Stimulated activated CD4-positive, alpha-beta T cell treated with anti-CD3 and anti-CD28 coated beads, Interleukin-1b, Interleukin-23, amount 100 ng/mL, for 1 hour (primary cell): ENCODE data around the gene UQCC2.

Experiments
- DNase-seq, 2 donors: peaks; one replicate each; pipeline ENCODE4 v3.0.0-alpha.2; 2020; ENCODE audit warnings: low read depth in 2 of 2

UQCC2 gene

GRCh38 chr6:33691456-33692077 lies 19.9 kb downstream of the UQCC2 start:
- no peak for DNase-seq

- no peak for DNase-seq
These were observed 20.7 kb downstream of the UQCC2 start for GRCh38 chr6:33690766-33691165.

GRCh38 chr6:33689879-33690278 lies 21.6 kb downstream of the UQCC2 start:
- no peak for DNase-seq

GRCh38 chr6:33689148-33689494 lies 22.4 kb downstream of the UQCC2 start:
- no peak for DNase-seq

GRCh38 chr6:33688451-33689147 lies 22.9 kb downstream of the UQCC2 start:
- DNase-seq, result no peak

GRCh38 chr6:33688006-33688405 lies 23.5 kb downstream of the UQCC2 start:
- DNase-seq, result no peak

GRCh38 chr6:33686981-33687975 lies 24.2 kb downstream of the UQCC2 start:
- DNase-seq, result no peak

GRCh38 chr6:33686225-33686924 lies 25.1 kb downstream of the UQCC2 start:
- DNase-seq, result no peak

- no peak for DNase-seq
These were observed 25.9 kb downstream of the UQCC2 start for GRCh38 chr6:33685411-33686224.

- no peak for DNase-seq
These were observed 26.5 kb downstream of the UQCC2 start for GRCh38 chr6:33684983-33685382.

GRCh38 chr6:33684428-33684896 lies 27.0 kb downstream of the UQCC2 start:
- DNase-seq, result no peak

- DNase-seq, result no peak
These were observed 27.7 kb downstream of the UQCC2 start for GRCh38 chr6:33683576-33684427.

- peak in 1 of 2 donors; percentile 19 for DNase-seq
These were observed 28.4 kb downstream of the UQCC2 start for GRCh38 chr6:33683051-33683571.

GRCh38 chr6:33682341-33682740 lies 29.2 kb downstream of the UQCC2 start:
- DNase-seq, result no peak

- no peak for DNase-seq
These were observed 31.7 kb downstream of the UQCC2 start for GRCh38 chr6:33679761-33680160.

GRCh38 chr6:33678932-33679490 lies 32.5 kb downstream of the UQCC2 start:
- no peak for DNase-seq

GRCh38 chr6:33678233-33678931 lies 33.1 kb downstream of the UQCC2 start:
- DNase-seq, result no peak

- no peak for DNase-seq
These were observed 33.8 kb downstream of the UQCC2 start for GRCh38 chr6:33677689-33678088.
